Endothelial cell (in vitro differentiated cells): ENCODE measurements around the gene DYSF. TPM values are rescaled to one million over a fixed set of nuclear protein-coding genes. Genes with fewer than 3 reads are reported as not detected.
"Not testable (repeated sequence)": the region's sequence is repeated elsewhere in the genome, so short reads cannot be mapped to it uniquely, and the experiment has no call there.

Experiments
- DNase-seq: peaks from one replicate; pipeline ENCODE4 v3.0.0; 2021; ENCODE audit warnings: low spot score
- H3K27ac Mint-ChIP-seq: one replicate; pipeline ENCODE4 v1.8.0; 2021; ENCODE audit warnings: mixed read lengths, inconsistent platforms; ENCODE audit not compliant: unreplicated experiment
- H3K27me3 Mint-ChIP-seq: one replicate; pipeline ENCODE4 v1.8.0; 2021; ENCODE audit warnings: mild to moderate bottlenecking, moderate library complexity, mixed read lengths, inconsistent platforms; ENCODE audit not compliant: unreplicated experiment
- H3K36me3 Mint-ChIP-seq: one replicate; pipeline ENCODE4 v1.8.0; 2021; ENCODE audit warnings: mild to moderate bottlenecking, low read depth, mixed read lengths, inconsistent platforms; ENCODE audit not compliant: unreplicated experiment
- H3K4me1 Mint-ChIP-seq: one replicate; pipeline ENCODE4 v1.8.0; 2021; ENCODE audit warnings: mild to moderate bottlenecking, mixed read lengths, inconsistent platforms; ENCODE audit not compliant: unreplicated experiment
- H3K4me3 Mint-ChIP-seq: one replicate; pipeline ENCODE4 v1.8.0; 2021; ENCODE audit warnings: mild to moderate bottlenecking, mixed read lengths, inconsistent platforms; ENCODE audit not compliant: unreplicated experiment
- H3K9me3 Mint-ChIP-seq: one replicate; pipeline ENCODE4 v1.8.0; 2021; ENCODE audit warnings: mixed read lengths, inconsistent platforms; ENCODE audit not compliant: unreplicated experiment
- long read RNA-seq: library from polyadenylated mRNA; unstranded; transcript quantifications from one replicate; pipeline ENCODE4 v2.0.0, GENCODE V29; 2020; ENCODE audit not compliant: unreplicated experiment
- total RNA-seq: library from RNA; stranded (reverse); fragmentation: NEBNext Ultra II Directional; extraction: Animal tissue kit (Norgen Biotek cat#: 25700); gene quantifications from one replicate; pipeline ENCODE4 v1.2.1, GENCODE V29; 2021; ENCODE audit not compliant: unreplicated experiment
- TF ChIP-seq, protein P1 (sequence below): fragments of 200-600 bp; sonication (generic); IDR thresholded peaks from one replicate; pipeline ENCODE4 v1.5.0; 2021; ENCODE audit warnings: antibody characterized with exemption; ENCODE audit not compliant: unreplicated experiment

The DYSF gene
- total RNA-seq, result 566 TPM
- long read RNA-seq, partial matches to known transcripts, result 50 of 61 reads
- long read RNA-seq, other reads (novel, unspliced or antisense), result 11 of 61 reads

DNA sequence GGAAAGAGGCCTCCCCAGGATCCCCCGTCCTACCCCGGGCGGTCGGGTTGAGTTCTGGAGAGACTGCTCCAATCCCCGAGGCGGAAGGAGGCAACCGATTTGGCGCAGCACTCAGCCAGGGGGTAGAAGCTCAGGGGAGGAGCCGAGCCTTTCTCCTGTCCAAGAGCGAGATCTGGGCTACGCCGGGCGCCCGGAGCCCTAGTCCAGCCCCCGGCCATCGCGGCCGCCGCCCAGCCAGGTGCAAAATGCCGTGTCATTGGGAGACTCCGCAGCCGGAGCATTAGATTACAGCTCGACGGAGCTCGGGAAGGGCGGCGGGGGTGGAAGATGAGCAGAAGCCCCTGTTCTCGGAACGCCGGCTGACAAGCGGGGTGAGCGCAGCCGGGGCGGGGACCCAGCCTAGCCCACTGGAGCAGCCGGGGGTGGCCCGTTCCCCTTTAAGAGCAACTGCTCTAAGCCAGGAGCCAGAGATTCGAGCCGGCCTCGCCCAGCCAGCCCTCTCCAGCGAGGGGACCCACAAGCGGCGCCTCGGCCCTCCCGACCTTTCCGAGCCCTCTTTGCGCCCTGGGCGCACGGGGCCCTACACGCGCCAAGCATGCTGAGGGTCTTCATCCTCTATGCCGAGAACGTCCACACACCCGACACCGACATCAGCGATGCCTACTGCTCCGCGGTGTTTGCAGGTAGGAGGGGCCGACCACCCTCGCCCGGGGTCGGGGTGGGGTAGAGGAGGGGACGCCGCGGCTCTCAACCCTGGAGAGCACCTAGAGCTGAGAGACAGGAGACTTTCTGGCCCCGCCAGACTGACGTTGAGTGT lies at the start of gene DYSF:
Gene DYSF, plus strand, starts transcription at position 158 of the 817 bp plus-strand sequence.
- Mint-ChIP-seq H3K27me3 (peaks cover 15% of the 10 kb centered on the region), H3K4me3 (peak within 1 kb of the TSS; percentile 89), H3K9me3 (no peaks in the 10 kb centered on the region), H3K27ac (peak within 1 kb of the TSS; percentile 98), H3K36me3 (peaks cover 7% of the 10 kb centered on the region), H3K4me1 (peaks cover 78% of the 10 kb centered on the region)
- peak; percentile 63 for DNase-seq
- TF ChIP-seq, protein P1, sequence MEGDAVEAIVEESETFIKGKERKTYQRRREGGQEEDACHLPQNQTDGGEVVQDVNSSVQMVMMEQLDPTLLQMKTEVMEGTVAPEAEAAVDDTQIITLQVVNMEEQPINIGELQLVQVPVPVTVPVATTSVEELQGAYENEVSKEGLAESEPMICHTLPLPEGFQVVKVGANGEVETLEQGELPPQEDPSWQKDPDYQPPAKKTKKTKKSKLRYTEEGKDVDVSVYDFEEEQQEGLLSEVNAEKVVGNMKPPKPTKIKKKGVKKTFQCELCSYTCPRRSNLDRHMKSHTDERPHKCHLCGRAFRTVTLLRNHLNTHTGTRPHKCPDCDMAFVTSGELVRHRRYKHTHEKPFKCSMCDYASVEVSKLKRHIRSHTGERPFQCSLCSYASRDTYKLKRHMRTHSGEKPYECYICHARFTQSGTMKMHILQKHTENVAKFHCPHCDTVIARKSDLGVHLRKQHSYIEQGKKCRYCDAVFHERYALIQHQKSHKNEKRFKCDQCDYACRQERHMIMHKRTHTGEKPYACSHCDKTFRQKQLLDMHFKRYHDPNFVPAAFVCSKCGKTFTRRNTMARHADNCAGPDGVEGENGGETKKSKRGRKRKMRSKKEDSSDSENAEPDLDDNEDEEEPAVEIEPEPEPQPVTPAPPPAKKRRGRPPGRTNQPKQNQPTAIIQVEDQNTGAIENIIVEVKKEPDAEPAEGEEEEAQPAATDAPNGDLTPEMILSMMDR, result no peak

DNA sequence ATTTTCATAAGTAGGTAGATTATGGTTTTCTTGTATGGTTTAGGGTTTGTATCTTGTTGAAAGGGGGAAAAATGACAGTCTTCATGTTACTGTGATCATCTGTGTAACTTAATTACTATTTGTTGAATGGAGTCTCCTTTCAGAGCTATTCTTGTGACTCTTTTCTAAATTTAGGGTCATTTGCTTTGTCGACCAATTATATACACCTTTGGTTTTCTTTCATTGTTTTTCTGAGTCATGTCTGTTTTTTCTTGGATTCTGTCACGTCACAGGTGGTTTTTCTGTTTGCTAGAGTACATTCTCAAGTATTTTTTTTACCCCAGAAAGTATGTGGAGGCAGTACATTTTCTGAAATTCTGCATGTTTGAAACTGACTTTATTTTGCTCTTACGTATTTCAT lies 43.8 kb upstream of the DYSF start:
- peaks cover 23% of the 10 kb centered on the region for H3K36me3 Mint-ChIP-seq
- no peaks in the 10 kb centered on the region for H3K27me3 Mint-ChIP-seq
- H3K27ac Mint-ChIP-seq, result peak overlapping the region; percentile 11
- H3K4me1 Mint-ChIP-seq, result peaks cover 7% of the 10 kb centered on the region
- DNase-seq, result no peak
- peak overlapping the region; percentile 26 for H3K4me3 Mint-ChIP-seq
- TF ChIP-seq, protein P1, result no peak
- no peaks in the 10 kb centered on the region for H3K9me3 Mint-ChIP-seq

DNA sequence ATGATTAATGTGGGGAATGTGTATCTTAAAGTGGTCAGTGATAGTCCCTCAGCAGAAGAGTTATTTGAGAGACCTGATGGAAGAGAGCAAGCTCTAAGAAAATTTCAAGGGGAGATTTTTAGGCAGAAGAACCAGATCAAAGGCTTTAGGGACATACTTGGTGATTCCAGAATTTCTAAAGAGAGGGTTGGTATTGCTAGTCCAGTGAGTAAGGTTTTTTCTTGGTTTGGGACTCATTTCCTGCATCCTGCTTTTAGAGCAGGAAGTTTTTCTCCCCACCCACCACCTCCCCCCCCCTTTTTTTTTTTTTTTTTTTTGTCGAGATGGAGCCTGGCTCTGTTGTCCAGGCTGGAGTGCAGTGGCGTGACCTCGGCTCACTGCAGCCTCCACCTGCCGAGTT lies 42.7 kb upstream of the DYSF start:
- TF ChIP-seq, protein P1, result no peak
- Mint-ChIP-seq H3K4me3 (peak overlapping the region; percentile 39), H3K27ac (peak overlapping the region; percentile 58), H3K36me3 (peaks cover 17% of the 10 kb centered on the region), H3K27me3 (no peaks in the 10 kb centered on the region), H3K9me3 (no peaks in the 10 kb centered on the region), H3K4me1 (peaks cover 7% of the 10 kb centered on the region)
- no peak for DNase-seq

DNA sequence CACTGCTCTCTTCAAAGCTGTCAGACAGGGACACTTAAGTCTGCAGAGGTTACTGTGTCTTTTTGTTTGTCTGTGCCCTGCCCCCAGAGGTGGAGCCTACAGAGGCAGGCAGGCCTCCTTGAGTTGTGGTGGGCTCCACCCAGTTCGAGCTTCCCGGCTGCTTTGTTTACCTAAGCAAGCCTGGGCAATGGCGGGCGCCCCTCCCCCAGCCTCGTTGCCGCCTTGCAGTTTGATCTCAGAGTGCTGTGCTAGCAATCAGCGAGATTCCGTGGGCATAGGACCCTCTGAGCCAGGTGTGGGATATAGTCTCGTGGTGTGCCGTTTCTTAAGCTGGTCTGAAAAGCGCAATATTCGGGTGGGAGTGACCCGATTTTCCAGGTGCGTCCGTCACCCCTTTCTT lies 36.5 kb upstream of the DYSF start:
- H3K27me3 Mint-ChIP-seq, DNase-seq, H3K36me3 Mint-ChIP-seq, H3K9me3 Mint-ChIP-seq: not testable (repeated sequence)
- H3K4me3 Mint-ChIP-seq, result peak overlapping the region; percentile 93
- peaks cover 26% of the 10 kb centered on the region for H3K4me1 Mint-ChIP-seq
- peak overlapping the region; percentile 95 for H3K27ac Mint-ChIP-seq

DNA sequence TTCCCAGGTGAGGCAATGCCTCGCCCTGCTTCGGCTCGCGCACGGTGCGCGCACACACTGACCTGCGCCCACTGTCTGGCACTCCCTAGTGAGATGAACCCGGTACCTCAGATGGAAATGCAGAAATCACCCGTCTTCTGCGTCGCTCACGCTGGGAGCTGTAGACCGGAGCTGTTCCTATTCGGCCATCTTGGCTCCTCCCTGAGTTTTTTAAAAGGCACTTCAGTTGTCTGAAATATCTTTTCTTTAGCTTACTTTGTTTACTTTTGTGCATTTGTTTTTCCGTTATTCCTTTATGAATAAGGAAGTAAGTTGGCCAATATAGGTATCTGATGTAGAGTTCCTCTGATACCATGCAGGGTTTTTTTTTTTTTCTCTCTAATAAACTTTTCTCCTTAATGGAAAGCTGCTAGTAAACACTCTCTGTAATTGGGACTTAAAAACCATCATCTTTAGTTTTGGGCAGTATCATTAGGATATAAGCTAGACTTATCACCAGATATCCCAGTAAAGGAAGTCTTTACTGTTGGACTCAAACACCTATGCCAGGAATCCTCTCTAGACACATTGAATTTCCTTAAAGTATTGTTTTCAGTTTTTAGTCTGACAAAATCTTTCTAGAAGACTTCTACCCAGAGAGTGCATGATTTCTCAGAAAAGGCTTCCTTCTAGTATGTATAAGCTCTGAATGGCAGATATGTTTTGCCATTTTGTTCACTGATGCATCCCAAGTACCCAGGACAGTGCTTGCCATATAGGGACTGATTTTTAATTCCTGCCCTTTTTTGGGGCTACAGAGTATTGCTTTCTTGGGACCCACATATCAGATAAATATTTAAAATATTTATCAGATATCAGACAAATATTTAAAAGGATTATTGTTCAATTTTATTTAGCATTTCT lies 35.8 kb upstream of the DYSF start:
- Mint-ChIP-seq H3K4me1 (peaks cover 31% of the 10 kb centered on the region), H3K36me3 (no peaks in the 10 kb centered on the region), H3K9me3 (no peaks in the 10 kb centered on the region), H3K27ac (peak overlapping the region; percentile 95), H3K4me3 (peak overlapping the region; percentile 93), H3K27me3 (peaks cover 4% of the 10 kb centered on the region)
- DNase-seq, result no peak
- TF ChIP-seq, protein P1, result no peak
